ENCODE results near the gene PIERCE2.
"Not testable (repeated sequence)": the region's sequence is repeated elsewhere in the genome, so short reads cannot be mapped to it uniquely, and the experiment has no call there.

The PIERCE2 gene, protein sequence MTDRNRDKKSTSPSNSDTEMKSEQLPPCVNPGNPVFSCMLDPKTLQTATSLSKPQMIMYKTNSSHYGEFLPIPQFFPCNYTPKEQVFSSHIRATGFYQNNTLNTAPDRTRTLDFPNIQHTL

DNA sequence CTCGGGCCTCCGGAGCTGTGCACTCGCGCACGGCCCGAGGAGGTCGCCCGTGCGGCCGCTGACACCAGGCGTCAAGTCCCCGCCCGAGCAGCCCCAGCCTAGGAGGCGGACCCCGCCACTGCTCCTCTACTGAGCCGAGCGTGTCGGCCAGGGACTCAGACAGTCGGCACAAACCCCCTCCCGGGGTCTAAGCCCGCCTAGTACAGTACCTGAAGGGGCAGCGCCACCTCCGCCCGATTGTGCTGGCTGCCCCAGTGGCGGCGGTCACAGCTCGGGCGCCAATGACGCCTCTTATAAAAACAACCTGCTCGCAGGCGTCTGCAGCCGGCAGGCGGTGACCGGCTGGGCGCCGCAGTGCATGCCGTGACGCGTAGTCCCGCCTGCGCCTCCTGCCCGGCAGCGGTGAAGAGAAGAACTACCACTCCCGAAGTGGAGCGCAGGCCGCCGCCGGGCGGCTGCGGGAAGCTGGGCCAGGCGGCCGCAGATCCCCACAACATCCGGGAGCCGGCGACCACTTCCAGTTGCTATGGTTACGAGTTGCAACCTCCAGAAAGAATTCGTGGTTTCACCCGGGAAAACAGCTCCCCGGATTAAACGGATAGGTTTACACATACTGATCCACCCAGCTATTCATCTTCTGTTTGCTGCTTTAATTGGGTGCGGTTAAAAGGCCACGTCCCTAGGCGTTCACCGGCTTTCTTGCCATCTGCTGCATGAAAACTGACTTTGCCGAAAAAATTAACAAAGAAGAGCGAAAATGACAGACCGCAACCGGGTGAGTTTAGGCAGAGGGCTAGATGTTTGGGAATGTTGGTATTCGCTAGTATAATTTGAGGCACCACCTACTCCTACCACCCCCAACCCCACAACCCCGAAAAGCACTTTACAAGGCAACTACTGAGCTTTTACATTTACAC is at the start of gene PIERCE2, which contains the start of gene CCPG1:
Gene PIERCE2, plus strand, starts transcription at position 484 of the 917 bp plus-strand sequence. Its CDS starts 274 bp downstream, at position 758.
Gene CCPG1, minus strand, starts transcription at position 348 of the 917 bp plus-strand sequence. CDS start 18,935 bp downstream, outside the sequence.
- DNase-seq (ENCODE audit: low read depth), result peak; percentile 80

- no peak for DNase-seq (ENCODE audit: low read depth)
Observed at GRCh38 chr15:55360256-55360655, 48.0 kb upstream of the PIERCE2 start.

- no peak for DNase-seq (ENCODE audit: low read depth)
Observed at GRCh38 chr15:55361048-55361447, 47.2 kb upstream of the PIERCE2 start.

GRCh38 chr15:55362641-55363040 is 45.7 kb upstream of the PIERCE2 start:
- DNase-seq (ENCODE audit: low read depth), result no peak

DNA sequence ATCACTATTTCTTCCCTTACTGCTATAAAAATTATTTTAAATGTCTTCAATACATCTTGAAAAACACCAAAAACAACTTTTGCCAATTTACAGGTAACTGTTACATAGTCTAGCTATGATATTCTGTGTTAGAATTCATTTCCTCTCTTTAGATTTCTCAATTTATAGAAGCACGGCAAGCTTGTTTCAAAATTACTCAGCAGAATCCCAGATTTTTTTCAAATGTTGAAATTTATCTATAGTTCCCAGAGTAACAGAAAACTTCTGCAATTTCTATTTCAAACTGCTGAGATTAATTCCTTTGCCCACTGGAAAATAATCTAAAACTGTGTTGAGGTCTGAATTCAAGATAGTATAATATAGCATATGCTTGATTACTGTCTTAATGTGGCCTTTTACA is 41.3 kb upstream of the PIERCE2 start:
- no peak for DNase-seq (ENCODE audit: low read depth)

GRCh38 chr15:55372701-55373440 is 35.4 kb upstream of the PIERCE2 start:
- no peak for DNase-seq (ENCODE audit: low read depth)

DNA sequence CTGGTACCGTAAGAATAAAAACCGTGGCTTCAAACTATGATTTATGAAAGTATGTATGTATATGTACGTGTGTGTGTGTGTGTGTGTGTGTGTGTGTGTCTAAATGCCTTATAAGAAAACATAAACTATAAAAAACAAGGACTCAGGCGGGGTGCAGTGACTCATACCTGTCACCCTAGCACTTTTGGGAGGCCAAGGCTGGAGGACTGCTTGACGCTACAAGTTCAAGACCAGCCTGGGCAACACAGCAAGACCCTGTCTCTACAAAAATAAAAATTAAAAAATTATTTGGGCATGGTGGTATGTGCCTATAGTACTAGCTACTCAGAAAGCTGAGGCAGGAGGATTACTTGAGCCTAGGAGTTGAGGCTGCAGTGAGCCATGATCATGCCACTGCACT is 29.2 kb upstream of the PIERCE2 start:
- DNase-seq (ENCODE audit: low read depth), result no peak

- no peak for DNase-seq (ENCODE audit: low read depth)
Observed at GRCh38 chr15:55381595-55381994, 26.7 kb upstream of the PIERCE2 start.

- DNase-seq (ENCODE audit: low read depth), result no peak
Observed at GRCh38 chr15:55383687-55384086, 24.6 kb upstream of the PIERCE2 start.

DNA sequence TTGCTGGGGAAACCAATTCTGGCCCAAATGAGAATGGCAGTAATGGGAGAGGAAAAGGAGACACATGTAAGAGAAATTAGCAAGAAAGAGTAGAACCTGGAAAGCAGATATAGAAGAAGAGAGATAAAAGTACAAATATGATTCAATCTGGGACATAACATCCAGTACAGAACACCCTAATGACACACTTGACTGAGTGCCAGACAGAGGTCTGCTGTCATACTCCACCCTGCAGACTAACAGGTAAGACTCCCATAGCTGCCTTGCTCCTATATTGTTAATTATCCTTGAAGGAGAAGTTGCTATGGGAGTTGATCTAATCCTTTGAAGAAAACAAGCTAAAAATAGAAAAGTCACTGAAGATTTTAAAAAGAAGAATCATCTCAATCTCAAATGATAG is 21.3 kb upstream of the PIERCE2 start:
- no peak for DNase-seq (ENCODE audit: low read depth)

GRCh38 chr15:55389264-55389607 is 19.1 kb upstream of the PIERCE2 start:
- DNase-seq (ENCODE audit: low read depth), result peak; percentile 43

DNA sequence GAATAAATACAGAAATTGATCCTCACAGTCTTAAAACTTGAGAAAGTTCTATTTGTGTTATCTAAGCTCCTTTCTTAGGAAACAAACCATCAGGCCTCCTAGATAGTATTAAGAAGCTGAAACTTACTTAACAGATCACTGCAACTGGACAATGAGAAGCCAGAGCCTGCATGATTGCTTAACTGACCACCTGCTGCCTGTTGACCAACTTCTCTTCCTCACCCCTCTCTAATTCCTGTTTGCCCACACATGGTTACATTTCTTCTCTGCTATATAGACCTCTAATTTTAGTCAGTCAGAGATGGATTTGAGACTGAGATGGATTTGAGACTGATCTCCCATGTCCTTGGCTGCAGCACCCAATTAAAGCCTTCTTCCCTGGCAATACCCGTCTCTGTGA is 13.6 kb upstream of the PIERCE2 start:
- DNase-seq (ENCODE audit: low read depth), result no peak

DNA sequence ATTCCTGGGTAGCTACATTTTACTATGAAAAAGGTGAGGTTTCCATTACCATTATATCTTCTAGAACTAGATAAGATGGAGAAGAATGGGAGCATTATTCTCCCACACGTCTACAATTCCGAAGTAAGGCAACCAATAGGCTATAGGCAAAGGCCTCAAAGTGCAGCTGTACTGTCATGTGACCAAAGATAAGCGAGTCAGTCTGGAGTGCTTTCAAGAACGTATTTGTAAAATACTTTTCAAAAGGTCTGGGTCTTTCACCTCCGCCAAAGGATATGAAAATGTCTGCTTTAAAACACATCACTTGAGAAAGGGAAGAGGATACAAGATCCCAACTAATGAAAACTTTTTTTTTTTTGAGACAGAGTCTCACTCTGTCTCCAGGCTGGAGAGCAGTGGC is 10.1 kb upstream of the PIERCE2 start:
- no peak for DNase-seq (ENCODE audit: low read depth)

DNA sequence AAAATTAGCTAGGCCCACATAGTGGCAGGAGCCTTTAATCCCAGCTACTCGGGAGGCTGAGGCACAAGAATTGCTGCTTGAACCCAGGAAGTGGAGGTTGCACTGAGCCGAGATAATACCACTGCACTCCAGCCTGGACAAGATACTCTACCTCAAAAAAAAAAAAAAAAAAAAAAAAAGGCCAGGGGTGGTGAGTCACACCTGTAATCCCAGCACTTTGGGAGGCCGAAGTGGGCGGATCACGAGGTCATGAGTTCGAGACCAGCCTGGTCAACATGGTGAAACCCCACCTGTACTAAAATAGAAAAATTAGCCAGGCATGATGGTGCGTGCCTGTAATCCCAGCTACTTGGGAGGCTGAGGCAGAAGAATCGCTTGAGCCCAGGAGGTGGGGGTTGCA is 8.2 kb upstream of the PIERCE2 start:
- DNase-seq (ENCODE audit: low read depth), result not testable (repeated sequence)

DNA sequence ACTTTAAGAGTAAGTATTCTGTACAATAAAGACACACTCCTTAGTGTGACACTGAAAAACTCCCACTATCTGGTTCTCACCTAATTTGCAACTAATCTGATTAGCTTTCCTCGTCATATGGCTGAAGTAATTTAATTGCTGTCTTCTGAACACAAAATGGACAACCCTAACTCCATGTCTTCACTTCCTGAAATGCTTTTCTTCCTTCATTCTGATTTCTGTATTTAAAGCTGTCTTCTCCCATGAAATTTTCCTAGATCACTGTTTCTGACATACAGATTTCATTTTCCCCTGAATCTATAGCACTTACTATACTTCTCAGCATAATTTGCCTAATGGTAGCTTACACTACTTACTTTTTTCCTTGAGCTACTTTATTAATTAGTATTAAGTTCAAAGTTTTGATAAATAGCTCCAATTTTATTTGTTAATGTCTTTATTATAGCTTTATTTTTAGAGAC is 6.5 kb upstream of the PIERCE2 start:
- DNase-seq (ENCODE audit: low read depth), result no peak

GRCh38 chr15:55402707-55403106 is 5.6 kb upstream of the PIERCE2 start:
- no peak for DNase-seq (ENCODE audit: low read depth)

- no peak for DNase-seq (ENCODE audit: low read depth)
Observed at GRCh38 chr15:55403531-55403930, 4.8 kb upstream of the PIERCE2 start.

DNA sequence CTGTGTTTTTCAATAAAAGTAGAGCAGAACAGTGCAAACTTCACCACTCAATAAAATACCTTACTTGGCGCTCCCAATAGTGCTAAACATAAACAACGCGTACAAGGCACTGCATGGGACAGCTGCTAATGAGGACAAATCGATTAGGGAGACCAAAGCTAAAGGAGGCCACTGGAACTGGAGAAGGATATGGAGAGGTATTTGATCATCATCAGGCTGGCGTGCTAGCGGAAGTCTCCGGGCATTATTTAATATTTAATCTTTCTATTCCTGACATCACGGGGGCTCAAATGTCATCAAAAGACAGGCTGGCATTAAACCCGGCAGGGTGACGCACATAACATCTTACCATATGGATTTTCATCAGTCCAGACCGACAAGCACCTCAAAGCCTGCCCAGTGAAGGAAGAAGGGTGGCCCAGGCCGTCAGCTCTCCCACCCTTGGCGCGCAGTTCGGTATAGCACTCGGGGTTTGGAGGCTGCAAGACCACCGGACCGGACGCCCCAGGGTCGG is 740 bp upstream of the PIERCE2 start:
- peak; percentile 35 for DNase-seq (ENCODE audit: low read depth)

GRCh38 chr15:55408976-55409375 is 681 bp downstream of the PIERCE2 start:
- not testable (repeated sequence) for DNase-seq (ENCODE audit: low read depth)

DNA sequence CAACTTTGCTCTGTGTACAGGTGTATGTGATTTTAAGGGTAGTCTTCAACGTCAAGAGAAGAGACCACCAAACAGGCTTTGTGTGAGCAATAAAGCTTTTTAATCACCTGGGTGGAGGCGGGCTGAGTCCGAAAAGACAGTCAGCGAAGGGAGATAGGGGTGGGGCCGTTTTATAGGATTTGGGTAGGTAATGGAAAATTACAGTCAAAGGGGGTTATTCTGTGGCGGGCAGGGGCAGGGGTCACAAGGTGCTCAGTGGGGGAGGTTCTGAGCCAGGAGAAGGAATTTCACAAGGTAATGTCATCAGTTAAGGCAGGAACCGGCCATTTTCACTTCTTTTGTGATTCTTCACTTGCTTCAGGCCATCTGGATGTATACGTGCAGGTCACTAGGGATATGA is 9.4 kb downstream of the PIERCE2 start:
- not testable (repeated sequence) for DNase-seq (ENCODE audit: low read depth)

DNA sequence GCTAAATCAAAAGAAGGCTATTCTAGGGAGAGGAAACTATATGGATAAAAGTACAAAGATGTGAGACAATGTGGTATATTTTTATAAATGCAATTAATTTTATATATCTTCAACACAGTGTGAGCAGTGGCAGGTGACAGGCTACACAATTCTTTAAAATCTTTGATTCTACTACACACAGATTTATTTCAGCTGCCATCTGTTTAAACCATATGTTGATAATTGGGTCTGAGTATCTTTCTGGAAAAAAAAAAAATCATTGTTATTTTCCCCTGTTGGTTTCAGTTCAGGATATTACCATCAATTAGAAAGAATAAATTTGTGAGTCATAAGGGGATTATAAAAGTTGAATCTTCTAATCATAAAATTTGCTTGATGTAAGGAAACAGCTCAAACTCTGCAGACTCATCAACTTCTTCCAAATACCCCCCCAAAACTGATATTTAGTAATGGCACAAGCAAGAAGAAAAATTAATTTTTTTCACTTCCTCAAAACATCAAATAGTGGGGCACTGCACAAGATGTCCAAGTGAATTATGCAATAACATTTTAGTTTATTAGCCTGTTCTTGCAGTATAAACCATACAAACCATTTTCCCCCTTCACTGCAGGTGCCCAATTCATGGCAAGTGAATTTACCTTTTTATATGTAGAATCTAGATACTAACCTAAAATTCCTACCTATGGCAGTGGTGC is 12.0 kb downstream of the PIERCE2 start:
- no peak for DNase-seq (ENCODE audit: low read depth)

- no peak for DNase-seq (ENCODE audit: low read depth)
Observed at GRCh38 chr15:55422089-55422488, 13.8 kb downstream of the PIERCE2 start.
